Measurements from ENCODE around the gene ZCCHC14. TPM values are rescaled to one million over a fixed set of nuclear protein-coding genes. Genes with fewer than 3 reads are reported as not detected.

ZCCHC14 gene
- total RNA-seq, 4 donors from 2014 or later: 12.9 to 24.7 (median 18.6) TPM

DNA sequence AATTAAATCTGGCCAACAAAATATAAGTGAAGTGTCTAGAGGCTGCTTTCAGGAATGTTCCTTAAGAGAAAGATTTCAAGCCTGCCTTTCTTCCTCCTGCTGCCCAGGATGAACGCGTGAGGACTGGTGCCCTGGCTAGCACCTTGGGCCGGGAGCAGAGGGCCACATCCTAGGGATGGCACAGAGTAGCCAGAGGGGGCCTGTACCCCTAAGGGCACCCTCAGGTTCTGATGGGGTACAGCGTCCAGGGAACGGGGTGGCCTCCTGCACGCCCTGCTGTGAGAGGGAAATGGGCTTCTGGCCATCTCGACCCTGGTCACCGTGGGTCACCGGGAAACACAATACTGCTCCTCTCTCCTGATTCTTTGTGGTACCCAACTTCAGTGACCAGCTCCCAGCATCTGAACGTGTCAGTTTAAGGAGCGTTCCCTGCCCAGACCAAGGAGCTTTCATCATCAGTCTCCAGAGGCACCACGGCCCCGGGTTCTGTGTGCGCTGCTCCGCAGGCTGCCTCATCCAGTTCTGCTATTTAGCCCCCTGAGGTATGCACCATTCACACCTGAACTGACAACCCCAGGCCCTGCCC, 60.4 kb downstream of the ZCCHC14 start:
- WGBS: 85% methylated on average over 13 of the region's 15 CpGs
- peaks cover 0 to 43% (median 27%) of the 10 kb centered on the region in 4 donors for H3K36me3 ChIP-seq
- peaks cover 23 to 37% (median 32%) of the 10 kb centered on the region in 4 donors for H3K4me1 ChIP-seq
- no peak for DNase-seq (ENCODE audit: extremely low spot score)
- TF ChIP-seq, protein P1, sequence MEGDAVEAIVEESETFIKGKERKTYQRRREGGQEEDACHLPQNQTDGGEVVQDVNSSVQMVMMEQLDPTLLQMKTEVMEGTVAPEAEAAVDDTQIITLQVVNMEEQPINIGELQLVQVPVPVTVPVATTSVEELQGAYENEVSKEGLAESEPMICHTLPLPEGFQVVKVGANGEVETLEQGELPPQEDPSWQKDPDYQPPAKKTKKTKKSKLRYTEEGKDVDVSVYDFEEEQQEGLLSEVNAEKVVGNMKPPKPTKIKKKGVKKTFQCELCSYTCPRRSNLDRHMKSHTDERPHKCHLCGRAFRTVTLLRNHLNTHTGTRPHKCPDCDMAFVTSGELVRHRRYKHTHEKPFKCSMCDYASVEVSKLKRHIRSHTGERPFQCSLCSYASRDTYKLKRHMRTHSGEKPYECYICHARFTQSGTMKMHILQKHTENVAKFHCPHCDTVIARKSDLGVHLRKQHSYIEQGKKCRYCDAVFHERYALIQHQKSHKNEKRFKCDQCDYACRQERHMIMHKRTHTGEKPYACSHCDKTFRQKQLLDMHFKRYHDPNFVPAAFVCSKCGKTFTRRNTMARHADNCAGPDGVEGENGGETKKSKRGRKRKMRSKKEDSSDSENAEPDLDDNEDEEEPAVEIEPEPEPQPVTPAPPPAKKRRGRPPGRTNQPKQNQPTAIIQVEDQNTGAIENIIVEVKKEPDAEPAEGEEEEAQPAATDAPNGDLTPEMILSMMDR (IDR thresholded peaks at IDR 0.05): no peak
- TF ChIP-seq EP300 (IDR thresholded peaks at IDR 0.05) (no peak), POLR2A (IDR thresholded peaks at IDR 0.05; ENCODE audit: low read depth) (no peak), POLR2AphosphoS5 (IDR thresholded peaks at IDR 0.05) (no peak)
- intact Hi-C loops (cut with DNase I): no loop called here
- peak overlapping the region in 1 of 4 donors; percentile 25 for H3K27ac ChIP-seq (replicated peaks in 1 of 4)
- H3K9me3 ChIP-seq: no peaks in the 10 kb centered on the region
- no peaks in the 10 kb centered on the region for H3K27me3 ChIP-seq
- no peak overlapping the region for H3K4me3 ChIP-seq

DNA sequence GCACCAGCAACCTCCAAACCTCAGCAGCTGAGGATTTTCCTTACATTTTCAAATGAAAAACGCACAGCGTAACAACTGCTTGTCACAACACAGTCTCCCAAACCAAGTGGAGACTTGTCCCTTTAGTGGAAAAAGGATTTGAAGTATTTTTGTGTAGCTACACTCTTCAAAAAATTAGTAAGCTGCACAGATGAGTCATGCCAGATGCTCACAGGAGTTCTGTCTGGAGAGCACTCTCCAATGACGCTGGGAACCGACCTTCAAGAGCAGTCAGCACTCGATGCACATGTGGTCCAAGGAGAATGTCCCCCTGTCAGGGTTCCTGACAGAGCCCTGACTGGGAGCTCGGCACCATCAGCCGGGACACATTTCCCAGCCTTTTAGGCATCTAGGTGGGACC, 60.9 kb downstream of the ZCCHC14 start:
- intact Hi-C loops (cut with DNase I): no loop called here
- no peaks in the 10 kb centered on the region for H3K27me3 ChIP-seq
- H3K4me1 ChIP-seq: peaks cover 23 to 37% (median 32%) of the 10 kb centered on the region in 4 donors
- no peak for DNase-seq (ENCODE audit: extremely low spot score)
- H3K4me3 ChIP-seq: no peak overlapping the region
- peak overlapping the region in 1 of 4 donors; percentile 25 for H3K27ac ChIP-seq (replicated peaks in 1 of 4)
- no peaks in the 10 kb centered on the region for H3K9me3 ChIP-seq
- no peak for TF ChIP-seq POLR2A (IDR thresholded peaks at IDR 0.05; ENCODE audit: low read depth)
- TF ChIP-seq EP300 (IDR thresholded peaks at IDR 0.05): no peak
- no peak for TF ChIP-seq POLR2AphosphoS5 (IDR thresholded peaks at IDR 0.05)
- TF ChIP-seq, protein P1 (IDR thresholded peaks at IDR 0.05): no peak
- WGBS: 72% methylated on average over 7 of the region's 7 CpGs
- peaks cover 0 to 46% (median 27%) of the 10 kb centered on the region in 4 donors for H3K36me3 ChIP-seq

DNA sequence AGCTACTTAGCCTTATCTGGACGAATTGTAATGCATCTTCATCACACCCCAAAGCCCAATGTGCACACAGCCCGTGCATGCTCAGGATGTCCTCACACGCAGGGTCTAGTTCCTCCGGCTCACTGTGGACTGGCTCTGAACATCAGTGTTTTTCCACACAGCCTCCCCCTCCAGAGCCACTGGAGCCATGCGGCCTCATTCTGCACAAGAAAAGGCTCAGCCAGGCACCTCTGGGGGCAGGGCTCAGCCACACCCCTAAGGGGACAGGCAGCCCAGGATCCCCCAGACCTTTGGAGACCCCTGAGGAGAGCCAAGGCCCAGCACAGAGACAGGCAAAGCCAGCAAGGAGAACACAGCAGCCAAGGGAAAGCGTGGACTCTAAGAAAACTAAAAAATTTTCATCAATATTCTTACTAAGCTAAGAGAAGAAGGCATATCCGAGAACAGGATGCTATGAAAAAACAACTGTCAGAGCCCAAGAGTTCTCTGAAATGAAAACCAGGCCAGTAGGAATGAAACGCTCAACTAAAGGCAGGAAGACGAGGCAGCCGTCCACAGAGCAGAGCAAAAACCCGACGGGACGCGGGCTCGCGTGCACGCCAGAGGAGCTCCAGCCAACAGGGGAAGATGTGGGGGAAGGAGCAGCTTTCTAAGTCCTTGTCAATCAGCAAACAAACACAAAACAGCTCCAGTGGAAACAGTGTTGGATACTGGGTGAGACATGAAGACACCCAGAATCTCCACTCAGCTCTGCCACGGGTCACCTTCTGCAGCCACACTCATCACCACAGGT, 66.2 kb downstream of the ZCCHC14 start:
- TF ChIP-seq, protein P1 (IDR thresholded peaks at IDR 0.05): no peak
- no peak for TF ChIP-seq POLR2AphosphoS5 (IDR thresholded peaks at IDR 0.05)
- TF ChIP-seq EP300 (IDR thresholded peaks at IDR 0.05): no peak
- TF ChIP-seq POLR2A (IDR thresholded peaks at IDR 0.05; ENCODE audit: low read depth): no peak
- H3K9me3 ChIP-seq: no peaks in the 10 kb centered on the region
- intact Hi-C loops (cut with DNase I): no loop called here
- H3K4me3 ChIP-seq: no peak overlapping the region
- no peak for DNase-seq (ENCODE audit: extremely low spot score)
- 79% methylated on average over 18 of the region's 18 CpGs for WGBS
- no peaks in the 10 kb centered on the region for H3K27me3 ChIP-seq
- H3K36me3 ChIP-seq: peaks cover 8 to 74% (median 44%) of the 10 kb centered on the region in 4 donors
- peak overlapping the region in 1 of 4 donors; percentile 15 for H3K27ac ChIP-seq (replicated peaks in 1 of 4)
- peaks cover 0 to 9% (median 5%) of the 10 kb centered on the region in 4 donors for H3K4me1 ChIP-seq

DNA sequence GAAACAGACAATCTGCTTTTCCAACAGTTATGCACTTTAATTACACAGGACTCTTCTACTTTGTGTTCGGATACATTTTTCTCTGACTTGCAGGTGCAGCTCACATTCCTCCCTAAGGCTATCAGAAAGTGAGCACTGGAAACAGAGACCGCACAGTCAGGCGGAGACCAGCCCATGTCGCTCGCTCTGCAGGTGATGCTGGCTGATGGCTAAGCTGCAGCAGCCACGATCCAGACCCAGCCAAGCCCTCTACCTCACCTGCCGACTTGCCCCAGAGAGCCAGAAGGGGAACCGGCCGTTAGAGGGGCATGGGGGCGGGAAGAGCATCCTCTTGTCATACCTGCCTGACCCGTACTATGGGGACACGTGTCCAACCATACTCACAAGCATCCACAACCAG, 66.9 kb downstream of the ZCCHC14 start:
- H3K4me1 ChIP-seq: peaks cover 0 to 9% (median 3%) of the 10 kb centered on the region in 4 donors
- H3K27ac ChIP-seq (replicated peaks in 1 of 4): no peak overlapping the region
- DNase-seq (ENCODE audit: extremely low spot score): no peak
- WGBS: 90% methylated on average over 12 of the region's 12 CpGs
- H3K36me3 ChIP-seq: peaks cover 8 to 74% (median 49%) of the 10 kb centered on the region in 4 donors
- no peaks in the 10 kb centered on the region for H3K9me3 ChIP-seq
- no peaks in the 10 kb centered on the region for H3K27me3 ChIP-seq
- intact Hi-C loops (cut with DNase I): no loop called here
- H3K4me3 ChIP-seq: no peak overlapping the region
- TF ChIP-seq EP300 (IDR thresholded peaks at IDR 0.05) (no peak), POLR2AphosphoS5 (IDR thresholded peaks at IDR 0.05) (no peak), POLR2A (IDR thresholded peaks at IDR 0.05; ENCODE audit: low read depth) (no peak)
- TF ChIP-seq, protein P1 (IDR thresholded peaks at IDR 0.05): no peak

Measured in esophagus muscularis mucosa (tissue), 4 donors.